NB4 (cell line): ENCODE results near the gene HVCN1.
"Not testable (repeated sequence)": the region's sequence is repeated elsewhere in the genome, so short reads cannot be mapped to it uniquely, and the experiment has no call there.

ENCODE experiments used
- POLR2A ChIP-seq: IDR thresholded peaks from 2 replicates; pipeline ENCODE4 v1.6.1; 2011; ENCODE audit warnings: mild to moderate bottlenecking; ENCODE audit not compliant: insufficient read length; ENCODE audit errors: extremely low read depth
- TF ChIP-seq, protein P1 (sequence below): IDR thresholded peaks from one replicate; pipeline ENCODE4 v1.5.1; 2012; ENCODE audit warnings: low read depth, low read length

DNA sequence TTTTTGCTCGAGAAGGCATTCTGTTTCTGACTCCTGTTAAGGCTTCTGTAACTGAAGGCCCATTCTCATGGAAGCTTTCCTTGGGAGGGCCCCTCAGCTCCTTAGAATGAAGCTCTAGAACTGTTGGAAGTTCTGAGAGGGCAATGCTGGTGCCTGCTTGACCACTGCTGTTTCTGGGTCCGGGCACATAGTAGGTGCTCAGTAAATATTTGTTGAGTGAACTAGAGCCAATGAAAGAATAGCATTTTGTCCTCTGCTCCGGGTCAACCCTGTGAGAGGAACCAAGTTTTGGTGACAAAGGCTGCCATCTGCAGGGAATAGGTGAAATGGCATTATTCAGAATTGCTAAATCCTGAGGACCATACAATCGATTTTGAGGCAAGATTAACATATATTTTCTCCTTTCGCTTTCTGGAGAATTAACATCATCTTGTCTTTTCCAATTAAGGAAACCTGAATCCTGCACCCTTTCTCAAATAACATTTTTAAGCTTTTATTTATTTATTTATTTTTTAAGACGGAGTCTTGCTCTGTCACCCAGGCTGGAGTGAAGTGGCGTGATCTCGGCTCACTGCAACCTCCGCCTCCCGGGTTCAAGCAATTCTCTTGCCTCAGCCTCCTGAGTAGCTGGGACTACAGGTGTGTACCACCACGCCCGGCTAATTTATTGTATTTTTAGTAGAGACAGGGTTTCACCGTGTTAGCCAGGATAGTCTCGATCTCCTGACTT is 86.7 kb downstream of the HVCN1 start:
- TF ChIP-seq, protein P1, sequence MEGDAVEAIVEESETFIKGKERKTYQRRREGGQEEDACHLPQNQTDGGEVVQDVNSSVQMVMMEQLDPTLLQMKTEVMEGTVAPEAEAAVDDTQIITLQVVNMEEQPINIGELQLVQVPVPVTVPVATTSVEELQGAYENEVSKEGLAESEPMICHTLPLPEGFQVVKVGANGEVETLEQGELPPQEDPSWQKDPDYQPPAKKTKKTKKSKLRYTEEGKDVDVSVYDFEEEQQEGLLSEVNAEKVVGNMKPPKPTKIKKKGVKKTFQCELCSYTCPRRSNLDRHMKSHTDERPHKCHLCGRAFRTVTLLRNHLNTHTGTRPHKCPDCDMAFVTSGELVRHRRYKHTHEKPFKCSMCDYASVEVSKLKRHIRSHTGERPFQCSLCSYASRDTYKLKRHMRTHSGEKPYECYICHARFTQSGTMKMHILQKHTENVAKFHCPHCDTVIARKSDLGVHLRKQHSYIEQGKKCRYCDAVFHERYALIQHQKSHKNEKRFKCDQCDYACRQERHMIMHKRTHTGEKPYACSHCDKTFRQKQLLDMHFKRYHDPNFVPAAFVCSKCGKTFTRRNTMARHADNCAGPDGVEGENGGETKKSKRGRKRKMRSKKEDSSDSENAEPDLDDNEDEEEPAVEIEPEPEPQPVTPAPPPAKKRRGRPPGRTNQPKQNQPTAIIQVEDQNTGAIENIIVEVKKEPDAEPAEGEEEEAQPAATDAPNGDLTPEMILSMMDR, result peak; percentile 81
- not testable (repeated sequence) for TF ChIP-seq POLR2A
